Upper lobe of left lung (tissue), 4 donors: ENCODE results near the gene ETNK1.

Experiments used
- CTCF ChIP-seq, 6 experiments: fragments of 450-650 bp in 4 of 6; fragments of 200-600 bp in 2 of 6; sonication (generic) in 2 of 6; IDR thresholded peaks; one replicate each; pipeline ENCODE4 v1.5.1; 2016 to 2019; ENCODE audit warnings: antibody characterized with exemption in 6 of 6
- POLR2A ChIP-seq, 4 donors: fragments of 450-650 bp; IDR thresholded peaks; one replicate each; pipeline ENCODE4 v1.5.1; 2016 to 2017; ENCODE audit warnings: antibody characterized with exemption in 4 of 4, mild to moderate bottlenecking in 2 of 4
- POLR2AphosphoS5 ChIP-seq, 2 donors: sonication (generic); formaldehyde crosslinking; IDR thresholded peaks; one replicate each; pipeline ENCODE4 v1.5.1; 2017; ENCODE audit warnings: antibody characterized with exemption in 2 of 2

DNA sequence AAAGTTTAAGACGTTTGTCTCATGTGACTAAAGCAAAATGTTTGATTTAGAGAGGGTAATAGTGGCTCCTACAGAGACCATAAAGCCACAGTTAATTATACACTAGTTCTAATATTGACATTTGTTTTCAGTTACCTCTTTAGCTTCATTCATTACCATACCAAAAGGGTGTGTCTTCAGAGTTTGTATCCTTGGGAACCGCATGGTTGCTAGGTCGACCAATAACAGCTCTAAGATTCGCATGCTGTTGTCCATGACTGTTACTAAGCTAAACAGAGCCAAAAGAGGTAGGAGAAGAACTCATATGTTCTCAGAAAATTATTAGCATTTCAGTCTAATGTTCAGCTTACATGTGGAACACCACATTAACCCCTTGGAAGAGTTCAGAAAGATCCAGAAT, 36.2 kb upstream of the ETNK1 start:
- TF ChIP-seq CTCF (IDR thresholded peaks at IDR 0.05): no peak
- no peak for TF ChIP-seq POLR2A (IDR thresholded peaks at IDR 0.05)
- no peak for TF ChIP-seq POLR2AphosphoS5 (IDR thresholded peaks at IDR 0.05)
